ENCODE data around the gene CDC42BPA. TPM values are rescaled to one million over a fixed set of nuclear protein-coding genes. Genes with fewer than 3 reads are reported as not detected.

Gene CDC42BPA
- total RNA-seq, 1 experiment from 2014 or later = 25.2 TPM

- TF ChIP-seq FOXP4 (CRISPR knock-in tag; IDR thresholded peaks at IDR 0.05) = no peak
- TF ChIP-seq NR1H2 (CRISPR knock-in tag; IDR thresholded peaks at IDR 0.05) = no peak
- TF ChIP-seq FOXK1 (CRISPR knock-in tag; IDR thresholded peaks at IDR 0.05) = no peak
- no peak for TF ChIP-seq ATF1 (CRISPR knock-in tag; IDR thresholded peaks at IDR 0.05)
- no peak for TF ChIP-seq ZNF425 (CRISPR knock-in tag; conservative IDR thresholded peaks at IDR 0.05)
These were observed 54.4 kb downstream of the CDC42BPA start (continued) for GRCh38 chr1:227263869-227264268.

- TF ChIP-seq ZNF232 (CRISPR knock-in tag; IDR thresholded peaks at IDR 0.05) = no peak
- no peak for TF ChIP-seq AFF4 (CRISPR knock-in tag; IDR thresholded peaks at IDR 0.05; ENCODE audit: borderline replicate concordance)
- no peak for TF ChIP-seq FOXK1 (CRISPR knock-in tag; IDR thresholded peaks at IDR 0.05)
- no peak for TF ChIP-seq ELF4 (CRISPR knock-in tag; IDR thresholded peaks at IDR 0.05; ENCODE audit: low read depth)
- no peak for TF ChIP-seq ARID4B (CRISPR knock-in tag; IDR thresholded peaks at IDR 0.05; ENCODE audit: borderline replicate concordance)
- no peak for TF ChIP-seq KAT7 (CRISPR knock-in tag; IDR thresholded peaks at IDR 0.05; ENCODE audit: borderline replicate concordance)
- TF ChIP-seq ZNF219 (CRISPR knock-in tag; IDR thresholded peaks at IDR 0.05; ENCODE audit: borderline replicate concordance) = no peak
- TF ChIP-seq NR3C1 (CRISPR knock-in tag; conservative IDR thresholded peaks at IDR 0.05; ENCODE audit: low read depth) = no peak
- TF ChIP-seq FOXP4 (CRISPR knock-in tag; IDR thresholded peaks at IDR 0.05) = no peak
- TF ChIP-seq ZNF138 (CRISPR knock-in tag; conservative IDR thresholded peaks at IDR 0.05) = no peak
- no peak for TF ChIP-seq ZNF121 (CRISPR knock-in tag; IDR thresholded peaks at IDR 0.05)
- no peak for TF ChIP-seq EMX1 (CRISPR knock-in tag; IDR thresholded peaks at IDR 0.05)
- TF ChIP-seq NFATC4 (CRISPR knock-in tag; IDR thresholded peaks at IDR 0.05) = no peak
- TF ChIP-seq MLX (CRISPR knock-in tag; IDR thresholded peaks at IDR 0.05) = no peak
- TF ChIP-seq ZNF317 (CRISPR knock-in tag; IDR thresholded peaks at IDR 0.05; ENCODE audit: borderline replicate concordance, low read depth) = no peak
- TF ChIP-seq NFE2L1 (CRISPR knock-in tag; IDR thresholded peaks at IDR 0.05) = no peak
- TF ChIP-seq ATF2 (CRISPR knock-in tag; IDR thresholded peaks at IDR 0.05; ENCODE audit: borderline replicate concordance, low read depth) = no peak
- Mint-ChIP-seq H3K27ac (no peak overlapping the region), H3K27me3 (ENCODE audit: low read depth) (no peaks in the 10 kb centered on the region), H3K4me3 (no peak overlapping the region), H3K9me3 (no peaks in the 10 kb centered on the region), H3K4me1 (peaks cover 20% of the 10 kb centered on the region), H3K36me3 (no peaks in the 10 kb centered on the region)
- CTCF ChIA-PET = no interaction called here
- no peak for ATAC-seq
- POLR2A ChIA-PET = interaction anchor here (0.7 kb wide), 1 partner anchor 1538 kb away, joined by 3 read pairs; no protein-coding TSS in a partner anchor
- DNase-seq (ENCODE audit: low spot score) = no peak
These were observed 56.8 kb downstream of the CDC42BPA start for GRCh38 chr1:227261501-227261900.
